Astrocyte of the hippocampus (primary cell): Measurements from ENCODE around the gene PCDH15.

Experiments
- DNase-seq: peaks from one replicate; pipeline ENCODE4 v3.0.0; 2011; ENCODE audit warnings: low read depth, low spot score

The PCDH15 gene

GRCh38 chr10:54130394-54130793 is 670.6 kb downstream of the PCDH15 start:
- DNase-seq: no peak

- no peak for DNase-seq
These were observed 675.8 kb downstream of the PCDH15 start for GRCh38 chr10:54125098-54125747.

- DNase-seq: no peak
These were observed 676.7 kb downstream of the PCDH15 start for GRCh38 chr10:54124209-54124885.

DNA sequence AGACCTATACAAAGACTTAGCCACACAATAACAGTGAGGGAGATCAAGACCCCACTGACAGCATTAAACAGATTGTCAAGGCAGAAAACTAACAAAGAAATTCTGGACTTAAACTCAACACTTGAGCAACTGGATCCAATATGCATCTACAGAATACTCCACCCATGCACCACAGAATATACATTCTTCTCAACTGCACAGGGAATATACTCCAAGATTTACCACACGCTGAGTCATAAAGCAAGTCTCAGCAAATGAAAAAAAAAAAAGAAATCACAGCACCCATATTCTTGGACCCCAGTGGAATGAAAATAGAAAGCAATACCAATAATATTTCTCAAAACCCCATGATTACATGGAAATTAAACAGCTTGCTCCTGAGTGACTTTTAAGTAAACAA is 680.2 kb downstream of the PCDH15 start:
- no peak for DNase-seq

GRCh38 chr10:54108961-54109360 is 692.1 kb downstream of the PCDH15 start:
- no peak for DNase-seq

DNA sequence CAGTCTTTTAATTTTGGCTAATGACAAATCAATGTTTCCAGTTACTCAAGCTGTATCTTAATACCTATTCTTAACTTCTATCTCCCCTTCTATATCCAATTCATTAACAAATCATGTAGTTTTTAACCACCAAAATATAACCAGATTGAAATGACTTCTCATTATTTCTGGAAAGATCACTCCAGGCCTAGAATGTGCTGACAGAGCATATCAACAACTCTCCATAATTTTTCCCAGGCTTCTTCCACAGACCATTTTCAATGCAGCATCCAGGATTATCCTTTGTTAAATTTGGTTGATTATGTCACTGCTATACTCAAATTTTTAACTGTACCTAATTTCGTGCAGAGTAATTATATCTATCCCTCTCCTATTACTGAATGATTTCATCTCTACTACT is 704.1 kb downstream of the PCDH15 start:
- DNase-seq: no peak

DNA sequence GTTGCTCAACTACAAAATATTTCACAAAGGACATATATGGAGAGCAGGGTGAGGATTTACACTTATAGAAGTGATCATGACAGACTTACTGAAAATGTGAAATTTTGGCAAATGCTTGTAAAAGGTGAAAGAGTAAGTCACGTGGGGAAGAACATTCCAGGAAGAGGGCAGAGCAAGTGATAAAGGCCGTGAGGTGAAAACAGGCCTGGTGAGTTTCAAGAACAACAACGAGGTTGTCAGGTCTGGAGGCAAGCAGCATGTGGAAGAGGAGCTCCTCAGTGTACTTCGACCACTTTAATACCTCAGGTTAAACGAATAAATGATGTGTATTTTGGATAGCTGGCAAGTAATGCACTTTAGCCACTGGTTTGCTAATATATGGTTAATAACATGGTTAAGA is 706.7 kb downstream of the PCDH15 start:
- no peak for DNase-seq

GRCh38 chr10:54091237-54091636 is 709.8 kb downstream of the PCDH15 start:
- no peak for DNase-seq

GRCh38 chr10:54081950-54082349 is 719.1 kb downstream of the PCDH15 start:
- DNase-seq: peak; percentile 58

DNA sequence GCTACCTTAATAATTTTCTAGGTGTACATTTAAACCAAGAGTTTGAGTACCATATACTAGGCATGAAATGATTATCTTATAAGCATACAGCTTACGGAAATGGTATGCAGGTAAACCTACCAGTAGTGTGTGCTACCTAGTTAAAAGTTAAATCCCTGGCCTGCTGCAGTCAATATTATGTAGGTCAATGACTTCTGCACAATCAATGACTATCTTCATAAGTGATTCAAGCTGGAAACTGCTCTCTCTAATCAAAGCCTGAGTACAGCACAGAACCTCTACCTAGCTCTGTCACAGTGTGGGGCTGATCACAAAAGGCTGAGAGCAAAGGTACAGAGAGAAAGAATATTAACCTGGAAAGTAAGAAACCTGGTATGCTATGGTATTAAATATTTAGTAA is 733.7 kb downstream of the PCDH15 start:
- no peak for DNase-seq

DNA sequence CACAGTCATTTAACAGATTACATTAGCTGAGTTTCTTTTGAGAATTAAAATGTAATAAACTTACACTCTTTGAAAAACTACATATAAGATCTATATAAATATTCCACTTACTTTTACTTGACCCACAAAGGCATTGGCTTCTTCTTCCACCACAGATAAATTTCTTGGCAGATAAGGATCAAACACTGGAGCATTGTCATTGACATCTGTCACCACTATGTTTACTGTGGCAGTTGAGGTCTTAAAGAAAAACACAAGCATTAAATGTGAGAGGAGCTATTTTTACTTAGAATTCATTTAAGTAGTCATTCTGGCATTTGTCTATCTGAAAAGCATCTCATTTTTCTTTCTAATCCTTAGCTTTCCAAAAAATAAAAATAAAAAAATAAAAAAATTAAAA is 734.4 kb downstream of the PCDH15 start:
- no peak for DNase-seq

GRCh38 chr10:54065106-54065505 is 735.9 kb downstream of the PCDH15 start:
- no peak for DNase-seq

- no peak for DNase-seq
These were observed 736.8 kb downstream of the PCDH15 start for GRCh38 chr10:54064215-54064614.

DNA sequence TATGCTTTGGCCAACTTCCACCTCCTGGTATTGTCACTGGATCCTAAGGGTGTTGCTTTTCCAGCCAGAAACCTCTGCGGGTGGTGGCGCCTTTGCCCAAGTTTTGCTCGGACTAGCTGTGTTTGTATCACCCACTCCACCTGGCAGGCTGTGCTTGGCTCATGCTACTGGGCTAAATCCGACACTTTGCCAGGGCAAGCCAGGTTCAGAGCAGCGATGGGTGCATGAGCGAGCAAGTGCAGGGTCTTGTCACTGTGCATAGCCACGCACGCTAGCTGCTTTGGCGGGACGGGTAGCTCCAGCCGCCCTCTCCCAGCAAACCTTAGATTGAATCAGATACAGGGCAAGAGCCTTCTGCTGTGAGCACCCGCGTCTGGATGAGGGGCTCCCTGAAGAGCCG is 737.5 kb downstream of the PCDH15 start:
- no peak for DNase-seq

- DNase-seq: no peak
These were observed 740.5 kb downstream of the PCDH15 start for GRCh38 chr10:54060572-54060971.

DNA sequence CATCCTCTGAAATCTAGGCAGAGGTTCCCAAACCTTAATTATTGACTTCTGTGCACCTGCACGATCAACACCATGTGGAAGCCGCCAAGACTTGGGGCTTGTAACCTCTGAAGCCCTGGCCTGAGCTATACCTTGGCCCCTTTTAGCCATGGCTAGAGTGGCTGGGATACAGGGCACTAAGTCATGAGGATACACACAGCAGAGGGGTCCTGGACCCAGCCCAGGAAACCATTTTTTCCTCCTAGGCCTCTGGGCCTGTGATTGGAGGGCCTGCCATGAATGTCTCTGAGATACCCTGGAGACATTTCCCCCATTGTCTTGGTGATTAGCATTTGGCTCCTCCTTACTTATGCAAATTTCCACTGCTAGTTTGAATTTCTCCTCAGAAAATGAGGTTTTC is 743.7 kb downstream of the PCDH15 start:
- no peak for DNase-seq

DNA sequence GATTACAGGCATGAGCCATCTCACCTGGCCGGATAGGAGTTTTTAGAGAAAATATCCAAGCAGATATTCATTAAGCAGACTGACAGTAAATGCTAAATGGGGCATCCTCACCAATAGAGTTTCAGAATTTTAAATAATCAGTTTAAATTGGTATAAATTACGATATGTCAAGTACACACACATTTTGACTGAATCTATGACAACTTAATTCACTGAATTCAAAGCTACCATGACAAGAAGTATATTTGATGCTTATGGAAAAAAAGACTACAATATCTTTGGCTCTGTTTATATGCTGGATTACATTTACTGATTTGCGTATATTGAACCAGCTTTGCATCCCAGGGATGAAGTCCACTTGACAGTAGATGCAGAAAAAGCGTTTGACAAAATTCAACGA is 774.7 kb downstream of the PCDH15 start:
- no peak for DNase-seq

DNA sequence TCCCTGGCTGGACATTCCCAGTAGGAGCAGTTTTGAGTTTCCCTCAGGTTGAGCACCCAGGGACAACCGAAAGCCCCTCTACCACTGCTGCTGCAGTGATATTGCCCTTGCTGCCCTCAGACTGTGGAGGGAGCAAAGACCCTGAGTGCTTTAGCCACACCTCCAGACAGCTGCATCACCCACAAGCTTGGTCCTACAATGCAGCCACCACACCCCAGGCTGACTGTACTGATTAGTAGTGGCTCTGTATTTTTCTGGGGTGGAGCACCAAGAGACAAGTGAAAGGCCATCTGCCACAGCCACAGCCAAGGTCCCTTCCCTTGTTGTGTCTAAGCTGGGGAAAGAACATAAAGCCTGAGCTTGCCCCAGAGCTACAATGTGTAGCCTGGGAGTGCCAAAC is 789.9 kb downstream of the PCDH15 start:
- DNase-seq: no peak

- no peak for DNase-seq
These were observed 790.6 kb downstream of the PCDH15 start for GRCh38 chr10:54010337-54010933.

DNA sequence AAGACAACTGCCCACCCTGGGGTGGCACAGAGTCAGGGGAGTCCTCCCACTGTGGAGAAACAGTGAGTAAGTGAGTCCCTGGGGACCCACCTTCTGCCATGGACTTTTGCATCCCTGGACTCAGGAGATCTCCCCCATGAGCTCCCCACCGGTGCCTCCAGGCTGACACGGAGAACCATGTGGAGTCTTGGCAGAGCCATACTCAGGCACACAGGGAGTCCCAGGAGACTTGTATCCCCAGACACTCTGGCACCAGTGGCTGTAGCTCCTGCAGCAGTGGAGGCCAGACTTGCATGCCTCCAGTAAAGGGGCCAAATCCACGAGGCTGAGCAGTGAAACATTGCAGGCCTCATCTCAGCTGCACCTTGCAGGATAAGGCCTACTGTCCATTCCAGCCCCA is 791.4 kb downstream of the PCDH15 start:
- no peak for DNase-seq

DNA sequence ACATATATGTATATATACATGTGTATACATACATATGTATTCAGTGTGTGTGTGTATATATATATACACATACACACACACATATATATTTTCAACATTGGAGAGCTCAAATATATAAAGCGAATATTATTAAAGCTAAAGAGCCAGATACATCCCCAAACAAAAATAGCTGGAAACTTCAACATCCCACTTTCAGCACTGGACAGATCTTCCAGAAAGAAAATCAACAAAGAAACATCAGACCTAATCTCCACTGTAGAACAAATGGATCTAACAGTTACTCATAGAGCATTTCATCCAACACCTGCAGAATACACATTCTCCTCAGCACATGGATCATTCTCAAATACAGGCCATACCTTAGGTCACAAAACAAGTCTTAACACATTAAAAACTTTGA is 799.0 kb downstream of the PCDH15 start:
- no peak for DNase-seq

- peak; percentile 3 for DNase-seq
These were observed 803.1 kb downstream of the PCDH15 start for GRCh38 chr10:53997953-53998352.

DNA sequence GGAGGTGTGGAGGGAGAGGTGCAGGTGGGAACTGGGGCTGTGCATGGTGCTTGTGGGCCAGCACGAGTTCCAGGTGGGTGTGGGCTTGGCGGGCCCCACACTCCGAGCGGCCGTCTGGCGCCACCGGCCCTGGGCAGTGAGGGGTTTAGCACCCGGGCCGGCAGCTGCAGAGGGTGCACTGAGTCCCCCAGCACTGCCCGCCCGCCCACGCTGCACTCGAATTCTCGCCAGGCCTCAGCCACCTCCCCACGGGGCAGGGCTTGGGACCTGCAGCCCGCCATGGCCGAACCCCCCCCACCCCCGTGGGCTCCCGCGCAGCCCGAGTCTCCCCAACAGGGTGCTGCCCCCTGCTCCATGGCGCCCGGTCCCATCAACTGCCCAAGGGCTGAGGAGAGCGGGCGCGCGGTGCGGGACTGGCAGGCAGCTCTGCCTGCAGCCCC is 810.2 kb downstream of the PCDH15 start:
- no peak for DNase-seq
